Pancreas (tissue), 10 donors: ENCODE data around the gene TSGA10IP. TPM values are rescaled to one million over a fixed set of nuclear protein-coding genes. Genes with fewer than 3 reads are reported as not detected.

ENCODE experiments used
- ATAC-seq, 4 donors: fragments of 200-7000 bp; cut with Tn5 transposase; one replicate each; pipeline versions ENCODE4 v1.8.0 to v1.9.1; 2020; ENCODE audit warnings: mild to moderate bottlenecking in 4 of 4, moderate library complexity in 4 of 4
- DNase-seq, 6 donors: peaks; one replicate each; pipeline ENCODE4 v3.0.0-alpha.2; 2020
- FAIRE-seq: peaks from 2 replicates; lab custom pipeline; 2012; peaks lifted over from hg19 to GRCh38; lab: Jason Lieb, UNC
- H3K27ac ChIP-seq, 4 donors: fragments of 200-600 bp; sonication (generic); 1 replicate in 3 of 4; 2 replicates in 1 of 4; pipeline versions ENCODE4 v1.5.0 to v1.8.0; 2020
- H3K27me3 ChIP-seq, 4 donors: fragments of 200-600 bp; one replicate each; pipeline ENCODE4 v1.8.0; 2021
- H3K36me3 ChIP-seq, 3 donors: fragments of 200-600 bp; sonication (generic) in 1 of 3; one replicate each; pipeline versions ENCODE4 v1.5.0 to v1.8.0; 2020 to 2021
- H3K4me1 ChIP-seq, 3 donors: fragments of 200-600 bp; one replicate each; pipeline ENCODE4 v1.8.0; 2021
- H3K4me3 ChIP-seq, 4 donors: fragments of 200-600 bp; sonication (generic) in 2 of 4; one replicate each; pipeline versions ENCODE4 v1.5.0 to v1.8.0; 2020 to 2021
- H3K9me3 ChIP-seq, 4 donors: fragments of 200-600 bp; one replicate each; pipeline ENCODE4 v1.8.0; 2021
- CTCF ChIP-seq, 4 donors: fragments of 200-600 bp; sonication (generic) in 3 of 4; IDR thresholded peaks; one replicate each; pipeline versions ENCODE4 v1.5.0 to v1.8.0; 2021; ENCODE audit warnings: antibody characterized with exemption in 4 of 4
- WGBS, 2 donors: extraction: QIAGEN DNeasy Blood & Tissue Kit; methylation state at CpG; one replicate each; pipeline ENCODE4 v1.1.7; 2013; 5-methylcytosine and 5-hydroxymethylcytosine counted together
- intact Hi-C, 3 donors: fragments of 100-400 bp; cut with DNase I; formaldehyde crosslinking; loops; one replicate each; pipeline versions ENCODE4 v1.11.1 to v1.14.2; 2022
- polyA plus RNA-seq, 2 donors: library from polyadenylated mRNA; stranded (reverse); fragments of 200-250 nt; gene quantifications; one replicate each; pipeline ENCODE4 v1.2.3, GENCODE V29; 2013
- total RNA-seq, 6 donors: library from RNA; stranded (reverse); fragmentation: NEBNext Ultra II Directional in 4 of 6; extraction: Animal tissue kit (Norgen Biotek cat#: 25700) in 4 of 6; gene quantifications; one replicate each; pipeline versions ENCODE4 v1.2.1 to v1.2.4, GENCODE V29; 2021 to 2023
- donor health status: healthy with polysubstance abuse.
- donor health status: DM: no; HTN: no; CAD: no; lungs with moderate emphysema.
- donor health status: DM: no; HTN: no; CAD: no.
- donor health status: control.
- donor health status: control.
- donor health status: Bipolar disorder and iron deficiency.
- donor health status: DM: yes; HTN: yes; CAD: no.
- donor health status: DM: no; HTN: no; CAD: no.
- donor health status: DM: no; HTN: no; CAD: no.
- donor health status: DM: yes; HTN: yes; CAD: no.

Gene TSGA10IP
- total and polyA plus RNA-seq, 8 donors: 0.19 TPM; not detected in 7

GRCh38 chr11:65912845-65913244, 32.4 kb upstream of the TSGA10IP start:
- Histone ChIP-seq H3K4me3 (no peak overlapping the region), H3K27me3 (no peaks in the 10 kb centered on the region), H3K4me1 (peaks cover 0 to 16% (median 5%) of the 10 kb centered on the region in 3 donors), H3K9me3 (no peaks in the 10 kb centered on the region), H3K36me3 (no peaks in the 10 kb centered on the region), H3K27ac (no peak overlapping the region)
- DNase-seq: no peak
- intact Hi-C loops: no loop called here
- TF ChIP-seq CTCF (IDR thresholded peaks at IDR 0.05): no peak
- ATAC-seq: no peak
- no peak for FAIRE-seq
- WGBS, 2 donors: 52 to 58% methylated on average over 4 of the region's 4 CpGs

- ATAC-seq (no peak), FAIRE-seq (no peak), DNase-seq (no peak)
- Histone ChIP-seq H3K4me3 (no peak overlapping the region), H3K27ac (peak overlapping the region in 1 of 4 donors; percentile 37), H3K36me3 (no peaks in the 10 kb centered on the region), H3K9me3 (no peaks in the 10 kb centered on the region), H3K4me1 (peaks cover 0 to 21% (median 6%) of the 10 kb centered on the region in 3 donors), H3K27me3 (no peaks in the 10 kb centered on the region)
- WGBS, 2 donors: 60 to 82% methylated on average over 10 of the region's 10 CpGs
- TF ChIP-seq CTCF (IDR thresholded peaks at IDR 0.05): no peak
- intact Hi-C loops: no loop called here
Measured at GRCh38 chr11:65915101-65915820, 30.0 kb upstream of the TSGA10IP start.

- TF ChIP-seq CTCF (IDR thresholded peaks at IDR 0.05): no peak
- H3K27ac ChIP-seq: peak overlapping the region in 2 of 4 donors; percentile 23 to 37
- no peaks in the 10 kb centered on the region for H3K36me3 ChIP-seq
- H3K4me1 ChIP-seq: peaks cover 0 to 25% (median 12%) of the 10 kb centered on the region in 3 donors
- WGBS, 2 donors: 47 to 57% methylated on average over 13 of the region's 13 CpGs
- no peaks in the 10 kb centered on the region for H3K9me3 ChIP-seq
- intact Hi-C loops: no loop called here
- no peak overlapping the region for H3K4me3 ChIP-seq
- ATAC-seq: peak in 2 of 4 donors; percentile 3 to 9
- peak in 5 of 6 donors; percentile 46 to 78 (median 61) for DNase-seq
- H3K27me3 ChIP-seq: no peaks in the 10 kb centered on the region
- no peak for FAIRE-seq
Measured at GRCh38 chr11:65915821-65916251, 29.4 kb upstream of the TSGA10IP start.

GRCh38 chr11:65916391-65916790, 28.9 kb upstream of the TSGA10IP start:
- intact Hi-C loops: no loop called here
- no peak for FAIRE-seq

More at GRCh38 chr11:65916391-65916790, 28.9 kb upstream of the TSGA10IP start:
- Histone ChIP-seq H3K27me3 (no peaks in the 10 kb centered on the region), H3K27ac (peak overlapping the region in 1 of 4 donors; percentile 23), H3K4me3 (no peak overlapping the region), H3K9me3 (no peaks in the 10 kb centered on the region), H3K36me3 (no peaks in the 10 kb centered on the region), H3K4me1 (peaks cover 0 to 25% (median 12%) of the 10 kb centered on the region in 3 donors)
- 77 to 80% methylated on average over 7 of the region's 7 CpGs for WGBS, 2 donors
- no peak for TF ChIP-seq CTCF (IDR thresholded peaks at IDR 0.05)
- DNase-seq: no peak
- no peak for ATAC-seq
